ENCODE data around the gene KRT77. TPM values are rescaled to one million over a fixed set of nuclear protein-coding genes. Genes with fewer than 3 reads are reported as not detected.

Gene KRT77
- total and polyA plus RNA-seq, 4 donors: not detected

GRCh38 chr12:52686063-52686462, 17.3 kb downstream of the KRT77 start:
- WGBS, 2 donors: 73% methylated on average over 3 of the region's 3 CpGs
- peaks cover 1% of the 10 kb centered on the region for H3K9me3 ChIP-seq (ENCODE audit: control insufficient read depth, low read length)
- no peak overlapping the region for H3K27ac ChIP-seq (ENCODE audit: low read depth in 1 of 2, low read length in 2 of 2)
- no peaks in the 10 kb centered on the region for H3K36me3 ChIP-seq (ENCODE audit: control insufficient read depth in 1 of 2, insufficient read depth in 2 of 2, low read length in 1 of 2)
- intact Hi-C loops (cut with DNase I): no loop called here
- DNase-seq (no peak), ATAC-seq (ENCODE audit: low FRiP score) (no peak)
- H3K4me1 ChIP-seq (ENCODE audit: control insufficient read depth in 1 of 2, insufficient read depth in 2 of 2, low read length in 2 of 2): no peaks in the 10 kb centered on the region
- peaks cover 0 to 2% of the 10 kb centered on the region in 2 donors for H3K27me3 ChIP-seq (ENCODE audit: control insufficient read depth in 1 of 2, insufficient read depth in 2 of 2, low read length in 1 of 2)
- H3K4me3 ChIP-seq (ENCODE audit: low read length in 2 of 2): no peak overlapping the region

GRCh38 chr12:52685406-52685890, 17.9 kb downstream of the KRT77 start:
- 68 to 73% methylated on average over 6 of the region's 6 CpGs for WGBS, 2 donors
- H3K4me1 ChIP-seq (ENCODE audit: control insufficient read depth in 1 of 2, insufficient read depth in 2 of 2, low read length in 2 of 2): no peaks in the 10 kb centered on the region
- H3K9me3 ChIP-seq (ENCODE audit: control insufficient read depth, low read length): peaks cover 1% of the 10 kb centered on the region
- peaks cover 0 to 2% of the 10 kb centered on the region in 2 donors for H3K27me3 ChIP-seq (ENCODE audit: control insufficient read depth in 1 of 2, insufficient read depth in 2 of 2, low read length in 1 of 2)
- no peak for DNase-seq
- intact Hi-C loops (cut with DNase I): no loop called here
- H3K27ac ChIP-seq (ENCODE audit: low read depth in 1 of 2, low read length in 2 of 2): no peak overlapping the region
- no peaks in the 10 kb centered on the region for H3K36me3 ChIP-seq (ENCODE audit: control insufficient read depth in 1 of 2, insufficient read depth in 2 of 2, low read length in 1 of 2)
- H3K4me3 ChIP-seq (ENCODE audit: low read length in 2 of 2): no peak overlapping the region
- ATAC-seq (ENCODE audit: low FRiP score): no peak

GRCh38 chr12:52684431-52684830, 18.9 kb downstream of the KRT77 start:
- peaks cover 1% of the 10 kb centered on the region for H3K9me3 ChIP-seq (ENCODE audit: control insufficient read depth, low read length)
- DNase-seq (no peak), ATAC-seq (ENCODE audit: low FRiP score) (no peak)
- H3K27ac ChIP-seq (ENCODE audit: low read depth in 1 of 2, low read length in 2 of 2): no peak overlapping the region
- H3K36me3 ChIP-seq (ENCODE audit: control insufficient read depth in 1 of 2, insufficient read depth in 2 of 2, low read length in 1 of 2): no peaks in the 10 kb centered on the region
- no peaks in the 10 kb centered on the region for H3K4me1 ChIP-seq (ENCODE audit: control insufficient read depth in 1 of 2, insufficient read depth in 2 of 2, low read length in 2 of 2)
- H3K4me3 ChIP-seq (ENCODE audit: low read length in 2 of 2): no peak overlapping the region
- intact Hi-C loops (cut with DNase I): no loop called here
- WGBS, 2 donors: 79 to 84% methylated on average over 2 of the region's 2 CpGs
- peaks cover 0 to 2% of the 10 kb centered on the region in 2 donors for H3K27me3 ChIP-seq (ENCODE audit: control insufficient read depth in 1 of 2, insufficient read depth in 2 of 2, low read length in 1 of 2)

- Histone ChIP-seq H3K36me3 (ENCODE audit: control insufficient read depth in 1 of 2, insufficient read depth in 2 of 2, low read length in 1 of 2) (no peaks in the 10 kb centered on the region), H3K9me3 (ENCODE audit: control insufficient read depth, low read length) (peaks cover 1% of the 10 kb centered on the region), H3K27ac (ENCODE audit: low read depth in 1 of 2, low read length in 2 of 2) (no peak overlapping the region), H3K4me3 (ENCODE audit: low read length in 2 of 2) (no peak overlapping the region), H3K27me3 (ENCODE audit: control insufficient read depth in 1 of 2, insufficient read depth in 2 of 2, low read length in 1 of 2) (peaks cover 0 to 2% of the 10 kb centered on the region in 2 donors), H3K4me1 (ENCODE audit: control insufficient read depth in 1 of 2, insufficient read depth in 2 of 2, low read length in 2 of 2) (no peaks in the 10 kb centered on the region)
- 78 to 86% methylated on average over 12 of the region's 12 CpGs for WGBS, 2 donors
- intact Hi-C loops (cut with DNase I): no loop called here
- ATAC-seq (ENCODE audit: low FRiP score) (no peak), DNase-seq (no peak)
These were observed 19.6 kb downstream of the KRT77 start for GRCh38 chr12:52683575-52684300.

- Histone ChIP-seq H3K4me3 (ENCODE audit: low read length in 2 of 2) (no peak overlapping the region), H3K27me3 (ENCODE audit: control insufficient read depth in 1 of 2, insufficient read depth in 2 of 2, low read length in 1 of 2) (no peaks in the 10 kb centered on the region), H3K9me3 (ENCODE audit: control insufficient read depth, low read length) (no peaks in the 10 kb centered on the region), H3K27ac (ENCODE audit: low read depth in 1 of 2, low read length in 2 of 2) (no peak overlapping the region), H3K4me1 (ENCODE audit: control insufficient read depth in 1 of 2, insufficient read depth in 2 of 2, low read length in 2 of 2) (no peaks in the 10 kb centered on the region), H3K36me3 (ENCODE audit: control insufficient read depth in 1 of 2, insufficient read depth in 2 of 2, low read length in 1 of 2) (no peaks in the 10 kb centered on the region)
- no peak for DNase-seq
- intact Hi-C loops (cut with DNase I): no loop called here
- ATAC-seq (ENCODE audit: low FRiP score): no peak
- 88 to 90% methylated on average over 4 of the region's 4 CpGs for WGBS, 2 donors
These were observed 20.3 kb downstream of the KRT77 start for GRCh38 chr12:52682938-52683574.

DNA sequence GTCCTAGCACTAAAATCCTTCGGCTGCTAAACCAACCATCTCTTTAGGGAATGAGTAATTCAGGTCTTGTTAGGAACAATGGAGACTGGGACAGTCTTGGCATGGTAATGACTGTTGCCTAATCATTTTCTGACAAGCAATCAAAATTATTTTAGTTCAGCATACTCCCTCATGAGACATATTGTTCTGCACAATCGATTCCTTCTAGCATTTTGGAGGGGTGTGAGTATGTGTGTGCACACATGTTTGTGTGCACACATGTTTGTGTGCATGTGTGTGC, 21.0 kb downstream of the KRT77 start:
- DNase-seq: no peak
- 74 to 85% methylated on average over 2 of the region's 2 CpGs for WGBS, 2 donors

DNA sequence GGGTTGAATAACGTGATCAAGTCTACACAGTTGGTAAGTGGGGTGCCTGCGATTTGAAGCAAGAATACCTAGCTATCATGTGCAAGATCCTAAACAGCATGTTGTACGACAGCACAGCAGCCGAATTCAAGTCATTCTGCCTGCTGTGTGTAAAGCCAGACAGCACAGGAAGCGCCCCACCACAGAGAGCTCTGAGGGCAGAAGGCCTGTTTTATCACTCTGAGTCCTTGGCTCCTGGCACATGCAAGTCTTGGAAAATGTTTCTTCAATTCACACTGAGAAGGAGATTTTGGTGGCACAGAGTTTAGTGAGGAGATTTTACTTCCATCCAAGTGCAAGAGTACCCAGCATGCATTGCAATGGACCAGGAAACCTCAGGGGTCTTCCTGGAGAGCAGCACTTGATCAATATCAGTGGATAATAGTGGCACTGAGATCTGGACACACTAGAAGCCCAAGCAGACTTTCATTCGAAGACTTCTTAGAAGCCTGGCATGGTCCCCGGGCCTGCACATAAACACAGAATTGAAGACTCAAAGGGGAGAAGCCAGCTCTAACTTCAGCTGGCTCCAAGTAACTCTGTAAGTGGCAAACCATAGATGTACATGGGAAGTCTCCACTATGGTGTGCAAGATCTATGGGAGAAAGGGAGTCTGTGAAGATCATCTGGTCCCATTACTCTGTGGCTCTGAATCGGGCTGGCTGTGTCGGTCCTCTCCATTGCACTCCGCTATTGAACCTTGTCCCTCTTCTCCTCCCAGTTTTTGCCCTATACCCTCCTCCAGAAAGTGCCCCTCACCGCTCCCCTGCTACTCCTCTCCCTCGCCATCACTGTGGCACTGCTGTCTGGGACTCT, 21.6 kb downstream of the KRT77 start:
- WGBS, 2 donors: 65 to 83% methylated on average over 12 of the region's 12 CpGs
- intact Hi-C loops (cut with DNase I): no loop called here
- ATAC-seq (ENCODE audit: low FRiP score) (no peak), DNase-seq (no peak)
- no peaks in the 10 kb centered on the region for H3K4me1 ChIP-seq (ENCODE audit: control insufficient read depth in 1 of 2, insufficient read depth in 2 of 2, low read length in 2 of 2)
- no peaks in the 10 kb centered on the region for H3K36me3 ChIP-seq (ENCODE audit: control insufficient read depth in 1 of 2, insufficient read depth in 2 of 2, low read length in 1 of 2)
- H3K27me3 ChIP-seq (ENCODE audit: control insufficient read depth in 1 of 2, insufficient read depth in 2 of 2, low read length in 1 of 2): no peaks in the 10 kb centered on the region
- no peaks in the 10 kb centered on the region for H3K9me3 ChIP-seq (ENCODE audit: control insufficient read depth, low read length)
- H3K4me3 ChIP-seq (ENCODE audit: low read length in 2 of 2): no peak overlapping the region
- no peak overlapping the region for H3K27ac ChIP-seq (ENCODE audit: low read depth in 1 of 2, low read length in 2 of 2)

More for the DNA sequence above, 21.0 kb downstream of the KRT77 start:
- intact Hi-C loops (cut with DNase I): no loop called here
- ATAC-seq (ENCODE audit: low FRiP score): no peak
- Histone ChIP-seq H3K36me3 (ENCODE audit: control insufficient read depth in 1 of 2, insufficient read depth in 2 of 2, low read length in 1 of 2) (no peaks in the 10 kb centered on the region), H3K9me3 (ENCODE audit: control insufficient read depth, low read length) (no peaks in the 10 kb centered on the region), H3K27me3 (ENCODE audit: control insufficient read depth in 1 of 2, insufficient read depth in 2 of 2, low read length in 1 of 2) (no peaks in the 10 kb centered on the region), H3K4me3 (ENCODE audit: low read length in 2 of 2) (no peak overlapping the region), H3K4me1 (ENCODE audit: control insufficient read depth in 1 of 2, insufficient read depth in 2 of 2, low read length in 2 of 2) (no peaks in the 10 kb centered on the region), H3K27ac (ENCODE audit: low read depth in 1 of 2, low read length in 2 of 2) (no peak overlapping the region)

GRCh38 chr12:52680363-52680762, 23.0 kb downstream of the KRT77 start, which contains the start of gene KRT1:
KRT1 (minus strand) TSS chr12:52680407; CDS start chr12:52680348, 59 bp downstream.
- no peak within 1 kb of the TSS for H3K4me3 ChIP-seq (ENCODE audit: low read length in 2 of 2)
- H3K27ac ChIP-seq (ENCODE audit: low read depth in 1 of 2, low read length in 2 of 2): no peak within 1 kb of the TSS
- H3K9me3 ChIP-seq (ENCODE audit: control insufficient read depth, low read length): no peaks in the 10 kb centered on the region
- no peaks in the 10 kb centered on the region for H3K36me3 ChIP-seq (ENCODE audit: control insufficient read depth in 1 of 2, insufficient read depth in 2 of 2, low read length in 1 of 2)
- no peaks in the 10 kb centered on the region for H3K27me3 ChIP-seq (ENCODE audit: control insufficient read depth in 1 of 2, insufficient read depth in 2 of 2, low read length in 1 of 2)
- ATAC-seq (ENCODE audit: low FRiP score) (no peak), DNase-seq (no peak)
- WGBS, 2 donors: 93% methylated on average over 3 of the region's 3 CpGs
- intact Hi-C loops (cut with DNase I): no loop called here
- H3K4me1 ChIP-seq (ENCODE audit: control insufficient read depth in 1 of 2, insufficient read depth in 2 of 2, low read length in 2 of 2): no peaks in the 10 kb centered on the region

All from aorta (tissue), 5 donors.